HCT116 (cell line): Measurements from ENCODE around the gene LIN7A.

Experiments used
- CEBPB ChIP-seq: IDR thresholded peaks from 2 replicates; pipeline ENCODE4 v1.6.1; 2012; ENCODE audit warnings: low read depth
- EZH2phosphoT487 ChIP-seq: fragments of 200-600 bp; IDR thresholded peaks from 2 replicates; pipeline ENCODE4 v1.6.1; 2018; ENCODE audit warnings: antibody characterized with exemption, borderline replicate concordance
- JUND ChIP-seq: IDR thresholded peaks from 2 replicates; pipeline ENCODE4 v1.6.1; 2012
- POLR2A ChIP-seq: IDR thresholded peaks from 2 replicates; pipeline ENCODE4 v1.7.0; 2011; ENCODE audit warnings: borderline replicate concordance; ENCODE audit not compliant: insufficient read depth, insufficient read length; ENCODE audit errors: extremely low read depth
- POLR2AphosphoS5 ChIP-seq: IDR thresholded peaks from 2 replicates; pipeline ENCODE4 v1.6.1; 2011; ENCODE audit warnings: mild to moderate bottlenecking, low read depth, low read length, moderate library complexity
- RAD21 ChIP-seq: IDR thresholded peaks from 2 replicates; pipeline ENCODE4 v1.6.1; 2012; ENCODE audit warnings: low read depth, mild to moderate bottlenecking
- REST ChIP-seq: IDR thresholded peaks from 2 replicates; pipeline ENCODE4 v1.6.1; 2012; ENCODE audit warnings: low read depth
- SIN3A ChIP-seq: IDR thresholded peaks from 2 replicates; pipeline ENCODE4 v1.6.1; 2012; ENCODE audit warnings: low read depth
- SP1 ChIP-seq: IDR thresholded peaks from 2 replicates; pipeline ENCODE4 v1.6.1; 2012; ENCODE audit warnings: low read depth
- SRF ChIP-seq: IDR thresholded peaks from 2 replicates; pipeline ENCODE4 v1.6.1; 2012; ENCODE audit warnings: low read depth
- TCF7L2 ChIP-seq: IDR thresholded peaks from 2 replicates; pipeline ENCODE4 v1.7.0; 2011; ENCODE audit warnings: borderline replicate concordance, inconsistent platforms; ENCODE audit not compliant: insufficient read depth, insufficient read length; ENCODE audit errors: extremely low read depth
- YY1 ChIP-seq: IDR thresholded peaks from 2 replicates; pipeline ENCODE4 v1.6.1; 2011; ENCODE audit warnings: low read length, low read depth, moderate library complexity, mild to moderate bottlenecking; ENCODE audit not compliant: insufficient replicate concordance; ENCODE audit errors: extremely low read depth
- ZNF274 ChIP-seq: fragments of 200-500 bp; sonication (Bioruptor generic); IDR thresholded peaks from 2 replicates; pipeline ENCODE4 v1.6.1; 2014; ENCODE audit warnings: mild to moderate bottlenecking, low read depth, low read length, inconsistent platforms
- TF ChIP-seq, protein P1 (sequence below), 3 experiments: fragments of 200-600 bp in 1 of 3; sonication (generic) in 1 of 3; IDR thresholded peaks in 2 of 3; conservative IDR thresholded peaks in 1 of 3; 2 replicates each; pipeline ENCODE4 v1.5.1; 2012 to 2017; ENCODE audit warnings: low read depth in 2 of 3, low read length in 2 of 3, antibody characterized with exemption in 1 of 3, borderline replicate concordance in 1 of 3, control low read depth in 1 of 3, mild to moderate bottlenecking in 1 of 3, mixed read lengths in 1 of 3, mixed run types in 1 of 3, moderate library complexity in 1 of 3; ENCODE audit not compliant: insufficient read depth in 1 of 3

DNA sequence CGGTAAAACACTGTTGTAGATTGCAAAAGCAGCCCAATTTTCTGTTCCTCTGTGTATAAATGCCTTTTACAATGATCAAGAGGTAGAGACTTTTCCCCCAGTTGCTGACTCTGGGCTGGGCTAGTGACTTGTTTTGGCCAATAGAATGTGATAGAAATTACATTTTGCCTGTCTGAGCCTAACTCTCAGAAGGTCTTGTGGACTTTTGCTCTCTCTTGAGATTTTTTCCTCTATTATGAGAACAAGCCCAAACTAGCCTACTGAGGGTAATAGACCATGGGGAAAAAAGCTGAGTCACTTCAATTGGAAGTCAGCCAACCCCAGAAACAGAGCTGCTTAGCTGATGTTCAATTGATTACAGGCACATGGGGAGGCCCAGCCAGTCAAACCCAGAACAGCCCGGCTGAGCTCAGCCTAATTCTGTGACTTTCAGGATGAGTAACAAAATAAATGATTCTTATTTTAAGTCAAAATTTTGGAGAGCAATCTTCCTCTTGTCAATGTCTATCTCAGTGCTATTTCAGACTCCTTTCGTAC, 159.7 kb downstream of the LIN7A start:
- TF ChIP-seq ZNF274 (no peak), RAD21 (no peak), REST (no peak), POLR2A (no peak), EZH2phosphoT487 (no peak), POLR2AphosphoS5 (no peak), SP1 (no peak), CEBPB (no peak), SIN3A (no peak), SRF (no peak), YY1 (no peak), TCF7L2 (no peak), JUND (peak; percentile 26; the same call in 1 of the 2 replicates)
- TF ChIP-seq, protein P1, sequence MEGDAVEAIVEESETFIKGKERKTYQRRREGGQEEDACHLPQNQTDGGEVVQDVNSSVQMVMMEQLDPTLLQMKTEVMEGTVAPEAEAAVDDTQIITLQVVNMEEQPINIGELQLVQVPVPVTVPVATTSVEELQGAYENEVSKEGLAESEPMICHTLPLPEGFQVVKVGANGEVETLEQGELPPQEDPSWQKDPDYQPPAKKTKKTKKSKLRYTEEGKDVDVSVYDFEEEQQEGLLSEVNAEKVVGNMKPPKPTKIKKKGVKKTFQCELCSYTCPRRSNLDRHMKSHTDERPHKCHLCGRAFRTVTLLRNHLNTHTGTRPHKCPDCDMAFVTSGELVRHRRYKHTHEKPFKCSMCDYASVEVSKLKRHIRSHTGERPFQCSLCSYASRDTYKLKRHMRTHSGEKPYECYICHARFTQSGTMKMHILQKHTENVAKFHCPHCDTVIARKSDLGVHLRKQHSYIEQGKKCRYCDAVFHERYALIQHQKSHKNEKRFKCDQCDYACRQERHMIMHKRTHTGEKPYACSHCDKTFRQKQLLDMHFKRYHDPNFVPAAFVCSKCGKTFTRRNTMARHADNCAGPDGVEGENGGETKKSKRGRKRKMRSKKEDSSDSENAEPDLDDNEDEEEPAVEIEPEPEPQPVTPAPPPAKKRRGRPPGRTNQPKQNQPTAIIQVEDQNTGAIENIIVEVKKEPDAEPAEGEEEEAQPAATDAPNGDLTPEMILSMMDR (IDR thresholded peaks at IDR 0.05 in 2 of 3, conservative IDR thresholded peaks at IDR 0.05 in 1 of 3; ENCODE audit: borderline replicate concordance in 1 of 3, insufficient read depth in 1 of 3, low read depth in 2 of 3, low read length in 2 of 3) = no peak
